WERI-Rb-1 (cell line): ENCODE measurements around the gene SLC49A4.
A peak's percentile ranks its signal among the peaks of the same experiment; 100 is the strongest.

ENCODE experiments used
- DNase-seq: peaks from one replicate; pipeline ENCODE4 v3.0.0-alpha.2; 2020
- H3K27ac ChIP-seq: fragments of 250-450 bp; sonication (Bioruptor Pico); 2 replicates; pipeline ENCODE4 v1.5.1; 2020; ENCODE audit warnings: mild to moderate bottlenecking, moderate library complexity
- H3K27me3 ChIP-seq: fragments of 250-450 bp; sonication (Bioruptor Pico); 2 replicates; pipeline ENCODE4 v1.5.1; 2021; ENCODE audit warnings: mild to moderate bottlenecking, low read depth, moderate library complexity; ENCODE audit not compliant: insufficient read depth, severe bottlenecking
- H3K36me3 ChIP-seq: fragments of 250-450 bp; sonication (Bioruptor Pico); 2 replicates; pipeline ENCODE4 v1.5.1; 2020; ENCODE audit warnings: mild to moderate bottlenecking, moderate library complexity
- H3K4me3 ChIP-seq: 2 replicates; pipeline ENCODE4 v1.5.1; 2011; ENCODE audit warnings: low read depth, mild to moderate bottlenecking, control low read depth, low read length
- H3K9me3 ChIP-seq: fragments of 250-450 bp; sonication (Bioruptor Pico); 2 replicates; pipeline ENCODE4 v1.5.1; 2021; ENCODE audit warnings: mild to moderate bottlenecking, moderate library complexity; ENCODE audit not compliant: severe bottlenecking
- CTCF ChIP-seq: IDR thresholded peaks from 2 replicates; pipeline ENCODE4 v1.5.1; 2011; ENCODE audit warnings: low read depth, mild to moderate bottlenecking, control low read depth, inconsistent platforms, low read length

The SLC49A4 gene

DNA sequence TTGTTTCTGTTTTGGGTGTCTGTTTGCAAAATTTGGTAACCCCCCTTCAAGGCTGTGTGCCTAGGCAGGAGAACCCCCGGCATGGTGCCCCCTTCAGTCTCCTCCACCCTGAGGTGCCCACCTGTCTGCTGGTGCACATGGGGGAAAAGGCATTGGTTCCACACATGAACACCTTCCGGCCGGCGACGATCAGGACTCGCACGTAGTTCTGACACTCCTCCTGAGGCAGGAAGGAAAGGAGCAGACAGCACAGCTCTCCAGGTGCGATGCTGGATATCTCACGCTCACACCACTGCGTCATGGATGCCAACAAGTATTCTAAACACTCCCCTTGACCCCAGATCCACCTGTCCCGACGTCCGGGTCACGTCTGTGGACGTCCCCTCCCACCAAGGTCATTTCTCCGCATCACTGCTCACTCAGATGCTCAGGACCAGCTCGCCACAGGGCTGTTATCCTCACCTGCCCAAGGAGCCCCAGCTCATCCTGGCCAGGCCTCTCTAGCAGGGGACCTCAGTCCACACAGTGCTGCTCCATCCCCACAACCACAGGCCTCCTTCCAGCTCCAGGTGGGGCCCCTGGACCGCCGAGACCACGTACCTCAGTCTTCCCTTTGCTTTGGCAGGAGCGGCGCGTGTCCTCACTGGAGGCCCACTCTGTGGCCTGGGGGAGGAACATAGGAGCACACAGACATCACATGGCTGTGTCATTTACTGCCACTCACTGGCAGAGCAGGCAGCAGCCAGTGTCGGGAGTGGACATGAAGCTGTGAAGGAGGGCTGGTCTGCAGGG lies 133.7 kb downstream of the SLC49A4 start:
- TF ChIP-seq CTCF: no peak
- Histone ChIP-seq H3K4me3 (no peak overlapping the region), H3K36me3 (no peaks in the 10 kb centered on the region), H3K27ac (peak overlapping the region; percentile 31), H3K27me3 (no peaks in the 10 kb centered on the region), H3K9me3 (no peaks in the 10 kb centered on the region)
- peak; percentile 30 for DNase-seq

- H3K27me3 ChIP-seq: no peaks in the 10 kb centered on the region
- DNase-seq: no peak
- peak overlapping the region; percentile 31 for H3K27ac ChIP-seq
- no peak overlapping the region for H3K4me3 ChIP-seq
- no peak for TF ChIP-seq CTCF
- H3K36me3 ChIP-seq: no peaks in the 10 kb centered on the region
- H3K9me3 ChIP-seq: no peaks in the 10 kb centered on the region
Observed at GRCh38 chr3:122929188-122930062, 134.6 kb downstream of the SLC49A4 start.

DNA sequence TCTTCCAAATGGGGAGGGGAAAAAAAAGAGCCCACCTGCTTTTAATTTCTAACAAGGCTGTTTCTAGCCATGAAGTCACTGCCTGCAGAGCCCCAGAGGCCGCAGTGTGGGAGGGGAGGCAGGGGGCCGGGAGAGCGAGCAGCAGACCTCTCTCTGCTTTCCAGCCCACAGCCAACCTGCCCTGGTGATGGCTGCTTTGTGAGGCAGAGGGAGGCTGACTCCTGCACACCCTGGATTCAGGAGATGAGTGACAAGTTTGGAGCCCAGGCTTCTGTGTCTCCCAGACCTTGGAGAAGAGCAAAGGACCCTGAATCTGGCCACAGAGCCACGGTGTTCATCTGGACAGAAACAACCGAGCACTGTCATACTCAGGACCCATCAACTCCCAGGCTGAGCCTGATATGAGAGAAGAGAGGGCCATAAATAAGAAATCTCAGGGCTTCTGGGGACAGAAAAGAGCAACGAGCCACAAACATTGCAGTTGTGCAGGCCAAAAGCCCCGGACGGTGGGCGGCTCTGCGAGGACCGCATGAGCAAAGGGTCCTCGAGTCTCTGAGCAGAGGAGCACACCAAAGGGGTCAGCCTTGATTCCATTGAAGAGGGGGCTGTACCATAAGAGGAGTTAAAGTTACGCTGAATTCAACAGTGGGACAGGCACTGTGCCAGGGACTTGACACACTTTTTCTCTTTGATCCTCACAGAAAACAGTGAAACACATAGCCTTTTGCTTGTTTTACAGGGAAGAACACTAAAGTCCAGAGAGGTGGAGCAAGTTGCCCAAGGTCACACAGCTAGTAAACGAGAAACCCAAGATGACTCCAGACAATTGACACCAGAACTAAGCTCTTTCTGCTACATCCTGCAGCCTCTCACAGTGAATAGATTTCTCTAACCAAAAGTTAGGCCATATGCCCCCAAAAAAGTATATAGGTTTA lies 135.5 kb downstream of the SLC49A4 start:
- Histone ChIP-seq H3K27me3 (no peaks in the 10 kb centered on the region), H3K27ac (no peak overlapping the region), H3K9me3 (no peaks in the 10 kb centered on the region), H3K36me3 (no peaks in the 10 kb centered on the region), H3K4me3 (no peak overlapping the region)
- no peak for TF ChIP-seq CTCF
- DNase-seq: no peak
